ENCODE data around the gene CALD1. TPM values are rescaled to one million over a fixed set of nuclear protein-coding genes. Genes with fewer than 3 reads are reported as not detected.

CALD1 gene
- total RNA-seq, 1 experiment from 2014 or later = 107 TPM

GRCh38 chr7:134988161-134988560, 208.7 kb downstream of the CALD1 start:
- no peak overlapping the region for H3T11ph ChIP-seq (ENCODE audit: low read length)
- WGBS (ENCODE audit: extremely low coverage, insufficient read length, low lambda C conversion rate) = no CpG with 5 or more reads among the region's 5 CpGs
- H3K4me2 ChIP-seq (ENCODE audit: insufficient read depth, insufficient read length, low read length) = no peak overlapping the region
- H3K4ac ChIP-seq (ENCODE audit: low read depth, low read length) = no peak overlapping the region
- H3K18ac ChIP-seq (ENCODE audit: insufficient read length, low read depth, low read length) = no peak overlapping the region
- no peak overlapping the region for H2AFZ ChIP-seq (ENCODE audit: low read length)
- H2BK15ac ChIP-seq (ENCODE audit: low read depth, low read length) = no peak overlapping the region
- DNase-seq = no peak
- no peak overlapping the region for H3K56ac ChIP-seq (ENCODE audit: insufficient read length, low read depth, low read length)
- no peak overlapping the region for H3K4me3 Mint-ChIP-seq
- no peak overlapping the region for H2AK5ac ChIP-seq (ENCODE audit: insufficient read length, low read length)
- no peak for TF ChIP-seq CTCF (conservative IDR thresholded peaks at IDR 0.05)
- no peak overlapping the region for H3K27ac ChIP-seq (ENCODE audit: insufficient read length, low read depth, low read length)
- no peak overlapping the region for H3K27ac Mint-ChIP-seq
- H4K5ac ChIP-seq (ENCODE audit: insufficient read length, low read depth, low read length) = no peak overlapping the region
- H3K27me3 Mint-ChIP-seq (ENCODE audit: low read depth) = no peaks in the 10 kb centered on the region; the same call in 1 of the 2 replicates
- H3K23me2 ChIP-seq (ENCODE audit: insufficient read length, low read depth, low read length, poor library complexity, severe bottlenecking) = peaks cover 3% of the 10 kb centered on the region
- H3K4me1 ChIP-seq (ENCODE audit: insufficient read depth, low read length) = no peaks in the 10 kb centered on the region; the same call in 1 of the 2 replicates
- H4K8ac ChIP-seq (replicated peaks; ENCODE audit: insufficient read length, low read depth, low read length) = no peak overlapping the region
- H3K23ac ChIP-seq (ENCODE audit: insufficient read length, low read depth, low read length) = no peak overlapping the region
- no peak overlapping the region for H3K14ac ChIP-seq (ENCODE audit: insufficient read depth, low read length)
- H3K79me2 ChIP-seq (ENCODE audit: insufficient read depth, low read length) = no peaks in the 10 kb centered on the region
- peaks cover 0 to 14% (median 7%) of the 10 kb centered on the region in 3 experiments; a peak in 6 of 7 replicates for H3K36me3 Mint-ChIP-seq (ENCODE audit: insufficient read depth in 1 of 3, low read depth in 3 of 3)
- H3K4me1 Mint-ChIP-seq = peaks cover 13 to 20% of the 10 kb centered on the region in 2 experiments
- H3K27me3 ChIP-seq (ENCODE audit: insufficient read depth, low read length) = no peaks in the 10 kb centered on the region
- no peaks in the 10 kb centered on the region for H3K79me1 ChIP-seq (ENCODE audit: insufficient read depth, low read depth, low read length, poor library complexity, severe bottlenecking)
- no peak overlapping the region for H4K91ac ChIP-seq (ENCODE audit: insufficient read length, low read depth, low read length)
- H3K9ac ChIP-seq (ENCODE audit: extremely low read depth, insufficient read length, low read length) = no peak overlapping the region
- no peak overlapping the region for H2BK20ac ChIP-seq (ENCODE audit: low read depth, low read length, poor library complexity, severe bottlenecking)
- no peaks in the 10 kb centered on the region for H3K9me3 ChIP-seq (ENCODE audit: control insufficient read depth, low read depth, low read length)
- no peak overlapping the region for H2BK12ac ChIP-seq (ENCODE audit: insufficient read length, low read depth, low read length)
- no peak overlapping the region for H2BK120ac ChIP-seq (ENCODE audit: low read depth, low read length, poor library complexity, severe bottlenecking)
- no peak overlapping the region for H2BK5ac ChIP-seq (ENCODE audit: insufficient read length, low read length)
- H3K9me3 Mint-ChIP-seq = no peaks in the 10 kb centered on the region; a peak in 1 of 5 replicates
- H4K20me1 ChIP-seq (ENCODE audit: control insufficient read depth, insufficient read depth, insufficient read length) = no peaks in the 10 kb centered on the region

Data from H9 (cell line).